CD4-positive, alpha-beta T cell (primary cell): ENCODE results near the gene NAB2. TPM values are rescaled to one million over a fixed set of nuclear protein-coding genes. Genes with fewer than 3 reads are reported as not detected.
"Not testable (repeated sequence)": the region's sequence is repeated elsewhere in the genome, so short reads cannot be mapped to it uniquely, and the experiment has no call there.

Experiments used
- ATAC-seq: fragments of 200-7000 bp; cut with Tn5 transposase; one replicate; pipeline ENCODE4 v1.10.0; 2022; ENCODE audit warnings: mild to moderate bottlenecking; ENCODE audit not compliant: poor library complexity
- CTCF ChIA-PET: fragments of 350-600 bp; sonication (Branson Sonifier 250); formaldehyde crosslinking; loops from one replicate; lab custom pipeline; 2021; ENCODE audit warnings: antibody characterized with exemption, inconsistent platforms; lab: Charles Lee
- POLR2A ChIA-PET: fragments of 350-600 bp; sonication (Branson Sonifier 250); formaldehyde crosslinking; loops from one replicate; lab custom pipeline; 2021; ENCODE audit warnings: antibody characterized with exemption, inconsistent platforms; lab: Charles Lee
- DNase-seq, 14 experiments: peaks; one replicate each; pipeline ENCODE4 v3.0.0-alpha.2; 2013 to 2020; ENCODE audit warnings: mixed read lengths in 2 of 14
- H3K27ac ChIP-seq, 2 donors: one replicate each; pipeline versions ENCODE4 v1.5.1 to v1.7.0; 2013; ENCODE audit warnings: low read length in 2 of 2, low read depth in 1 of 2, mild to moderate bottlenecking in 1 of 2
- H3K27me3 ChIP-seq, 2 experiments: 1 replicate in 1 of 2; 2 replicates in 1 of 2; pipeline versions ENCODE4 v1.6.1 to v1.7.0; 2013; ENCODE audit warnings: low read length in 2 of 2, control low read depth in 1 of 2, mild to moderate bottlenecking in 1 of 2, moderate library complexity in 1 of 2; ENCODE audit not compliant: insufficient read depth in 2 of 2, control insufficient read depth in 1 of 2
- H3K36me3 ChIP-seq: one replicate; pipeline ENCODE4 v1.6.1; 2013; ENCODE audit warnings: low read length, control low read depth; ENCODE audit not compliant: insufficient read depth
- H3K4me1 ChIP-seq: one replicate; pipeline ENCODE4 v1.6.1; 2013; ENCODE audit warnings: low read length, control low read depth; ENCODE audit not compliant: insufficient read depth
- H3K4me3 ChIP-seq: one replicate; pipeline ENCODE4 v1.5.1; 2013; ENCODE audit warnings: mild to moderate bottlenecking, low read length, moderate library complexity
- H3K9me3 ChIP-seq, 2 experiments: 1 replicate in 1 of 2; 2 replicates in 1 of 2; pipeline versions ENCODE4 v1.6.1 to v1.7.0; 2013; ENCODE audit warnings: low read length in 2 of 2, mild to moderate bottlenecking in 2 of 2, control low read depth in 1 of 2, moderate library complexity in 1 of 2; ENCODE audit not compliant: control insufficient read depth in 1 of 2, insufficient read depth in 1 of 2
- H3K27ac Mint-ChIP-seq: one replicate; pipeline ENCODE4 v1.8.0; 2020; ENCODE audit warnings: mixed read lengths
- H3K27me3 Mint-ChIP-seq: one replicate; pipeline ENCODE4 v1.8.0; 2021; ENCODE audit warnings: mixed read lengths
- H3K36me3 Mint-ChIP-seq: one replicate; pipeline ENCODE4 v1.8.0; 2021; ENCODE audit warnings: low read depth, mixed read lengths
- H3K4me1 Mint-ChIP-seq: one replicate; pipeline ENCODE4 v1.8.0; 2021; ENCODE audit warnings: low read depth, mixed read lengths
- H3K4me3 Mint-ChIP-seq: one replicate; pipeline ENCODE4 v1.8.0; 2020; ENCODE audit warnings: mild to moderate bottlenecking, mixed read lengths
- H3K9me3 Mint-ChIP-seq: one replicate; pipeline ENCODE4 v1.8.0; 2020; ENCODE audit warnings: mixed read lengths
- intact Hi-C, 2 experiments: fragments of 100-400 bp; cut with DNase I in 1 of 2; cut with micrococcal nuclease in 1 of 2; formaldehyde crosslinking; loops; one replicate each; pipeline versions ENCODE4 v1.15.1 to v1.9.0; 2023 to 2025; cut with DNase I, micrococcal nuclease
- total RNA-seq, 174 experiments: library from RNA in 2 of 174; stranded (reverse) in 2 of 174; gene quantifications; one replicate each; pipeline ENCODE4 v1.2.3 and lab custom pipeline; 2021 to 2026
- TF ChIP-seq, protein P1 (sequence below): fragments of 200-600 bp; IDR thresholded peaks from one replicate; pipeline ENCODE4 v1.8.0; 2022; ENCODE audit warnings: antibody characterized with exemption, mild to moderate bottlenecking

Gene NAB2
- total RNA-seq, 2 experiments from 2014 or later = 4.8 to 6.1 TPM

DNA sequence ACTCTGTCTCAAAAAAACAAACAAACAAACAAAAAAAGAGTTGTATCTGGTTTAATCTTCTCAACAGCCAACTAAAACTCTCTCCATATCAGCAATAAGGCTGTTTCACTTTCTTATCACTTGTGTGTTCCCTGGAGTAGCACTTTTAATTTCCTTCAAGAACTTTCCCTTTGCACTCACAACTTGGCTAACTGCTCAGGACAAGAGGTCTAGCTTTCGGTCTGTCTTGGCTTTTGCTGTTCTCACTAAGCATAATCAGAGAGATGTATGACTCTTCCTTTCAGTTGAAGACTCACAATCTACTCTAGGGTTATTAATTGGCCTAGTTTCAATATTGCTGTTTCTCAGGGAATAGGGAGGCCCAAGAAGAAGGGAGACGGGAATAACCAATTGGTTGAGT lies 22.7 kb upstream of the NAB2 start:
- peaks cover 43% of the 10 kb centered on the region for H3K4me1 Mint-ChIP-seq
- intact Hi-C loops = loop anchor here in 1 of 2 experiments (5.0 kb wide), 1 partner anchor 309 kb away; no protein-coding TSS in a partner anchor
- peaks cover 19% of the 10 kb centered on the region for H3K4me1 ChIP-seq
- no peaks in the 10 kb centered on the region for H3K27me3 Mint-ChIP-seq
- ChIA-PET CTCF (interaction anchor here (0.9 to 1.6 kb wide), 3 partner anchors 46 to 58 kb away, joined by 4 to 9 read pairs (median 4); partner anchors contain the start of gene STAT6), POLR2A (interaction anchor here (0.6 to 4.8 kb wide), 4 partner anchors 32 to 341 kb away, joined by 3 to 48 read pairs (median 3); partner anchors contain the start of genes LRP1, NACA and STAT6)
- peak overlapping the region; percentile 69 for H3K27ac Mint-ChIP-seq
- no peaks in the 10 kb centered on the region for H3K27me3 ChIP-seq
- H3K27ac ChIP-seq = no peak overlapping the region
- no peak for ATAC-seq
- peaks cover 16% of the 10 kb centered on the region for H3K36me3 ChIP-seq
- DNase-seq = no peak
- H3K9me3 Mint-ChIP-seq = no peaks in the 10 kb centered on the region
- no peak overlapping the region for H3K4me3 Mint-ChIP-seq
- H3K4me3 ChIP-seq = no peak overlapping the region
- H3K36me3 Mint-ChIP-seq = peaks cover 39% of the 10 kb centered on the region
- no peaks in the 10 kb centered on the region for H3K9me3 ChIP-seq
- TF ChIP-seq, protein P1, sequence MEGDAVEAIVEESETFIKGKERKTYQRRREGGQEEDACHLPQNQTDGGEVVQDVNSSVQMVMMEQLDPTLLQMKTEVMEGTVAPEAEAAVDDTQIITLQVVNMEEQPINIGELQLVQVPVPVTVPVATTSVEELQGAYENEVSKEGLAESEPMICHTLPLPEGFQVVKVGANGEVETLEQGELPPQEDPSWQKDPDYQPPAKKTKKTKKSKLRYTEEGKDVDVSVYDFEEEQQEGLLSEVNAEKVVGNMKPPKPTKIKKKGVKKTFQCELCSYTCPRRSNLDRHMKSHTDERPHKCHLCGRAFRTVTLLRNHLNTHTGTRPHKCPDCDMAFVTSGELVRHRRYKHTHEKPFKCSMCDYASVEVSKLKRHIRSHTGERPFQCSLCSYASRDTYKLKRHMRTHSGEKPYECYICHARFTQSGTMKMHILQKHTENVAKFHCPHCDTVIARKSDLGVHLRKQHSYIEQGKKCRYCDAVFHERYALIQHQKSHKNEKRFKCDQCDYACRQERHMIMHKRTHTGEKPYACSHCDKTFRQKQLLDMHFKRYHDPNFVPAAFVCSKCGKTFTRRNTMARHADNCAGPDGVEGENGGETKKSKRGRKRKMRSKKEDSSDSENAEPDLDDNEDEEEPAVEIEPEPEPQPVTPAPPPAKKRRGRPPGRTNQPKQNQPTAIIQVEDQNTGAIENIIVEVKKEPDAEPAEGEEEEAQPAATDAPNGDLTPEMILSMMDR = no peak

DNA sequence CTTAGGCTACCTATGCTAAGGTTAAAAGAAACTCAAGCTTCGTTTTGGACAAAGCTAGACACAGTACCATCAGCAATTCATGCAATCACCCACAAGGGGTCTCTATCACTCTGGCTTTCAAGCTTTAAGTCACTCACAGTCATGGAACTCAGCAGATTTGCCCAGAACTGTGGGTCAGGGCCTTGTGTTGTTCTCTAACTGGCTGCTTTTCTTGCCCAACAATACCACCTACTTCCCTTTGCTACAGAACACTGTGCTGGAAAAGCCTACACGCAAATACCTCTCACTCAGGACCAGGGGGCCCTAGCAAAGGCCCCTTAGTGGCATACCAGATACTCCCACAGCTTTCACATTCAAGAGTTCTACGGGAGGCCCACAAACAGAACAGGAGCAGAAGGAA lies 19.4 kb upstream of the NAB2 start:
- intact Hi-C loops = loop anchor here (1.0 to 5.0 kb wide), 5 partner anchors 17 to 312 kb away; no protein-coding TSS in a partner anchor
- Mint-ChIP-seq H3K27ac (peak overlapping the region; percentile 81), H3K27me3 (no peaks in the 10 kb centered on the region), H3K36me3 (peaks cover 47% of the 10 kb centered on the region), H3K9me3 (no peaks in the 10 kb centered on the region), H3K4me3 (peak overlapping the region; percentile 18), H3K4me1 (peaks cover 31% of the 10 kb centered on the region)
- DNase-seq (peak in 13 of 14 experiments; percentile 20 to 89 (median 51)), ATAC-seq (peak; percentile 99)
- CTCF ChIA-PET = interaction anchor here (0.6 to 6.3 kb wide), 30 partner anchors 10 to 312 kb away, joined by 3 to 141 read pairs (median 4); partner anchors contain the start of genes LRP1, NAB2, NEMP1 and STAT6
- Histone ChIP-seq H3K27me3 (no peaks in the 10 kb centered on the region), H3K27ac (peak overlapping the region; percentile 34 to 38), H3K9me3 (no peaks in the 10 kb centered on the region), H3K4me3 (no peak overlapping the region), H3K4me1 (peaks cover 9% of the 10 kb centered on the region), H3K36me3 (peaks cover 26% of the 10 kb centered on the region)
- POLR2A ChIA-PET = interaction anchor here (0.6 to 8.7 kb wide), 14 partner anchors 9 to 160 kb away, joined by 3 to 244 read pairs (median 4); partner anchors contain the start of genes LRP1, NAB2, NEMP1 and SHMT2
- TF ChIP-seq, protein P1 = peak; percentile 87

DNA sequence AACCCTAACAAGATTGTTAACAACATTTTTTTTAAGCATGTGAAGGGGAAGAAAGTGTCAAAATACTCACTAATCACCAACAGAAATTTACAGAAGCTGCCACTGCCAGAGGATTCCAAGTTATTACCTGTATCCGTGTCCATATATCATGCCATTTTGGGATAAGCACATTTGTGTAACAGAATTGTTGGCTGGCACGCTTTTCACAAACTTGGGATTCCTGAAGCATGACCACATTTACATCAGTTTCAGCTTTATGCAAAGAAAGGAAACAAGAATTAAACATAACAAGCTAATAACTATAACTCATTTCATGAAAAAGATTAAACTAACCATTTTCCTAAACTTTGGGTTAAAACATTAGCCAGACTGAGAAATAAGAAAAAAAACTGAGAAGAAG lies 16.3 kb upstream of the NAB2 start:
- Histone ChIP-seq H3K4me3 (no peak overlapping the region), H3K9me3 (no peaks in the 10 kb centered on the region), H3K27me3 (no peaks in the 10 kb centered on the region), H3K4me1 (peaks cover 19% of the 10 kb centered on the region), H3K27ac (no peak overlapping the region), H3K36me3 (peaks cover 29% of the 10 kb centered on the region)
- Mint-ChIP-seq H3K27ac (peak overlapping the region; percentile 69), H3K27me3 (no peaks in the 10 kb centered on the region), H3K36me3 (peaks cover 34% of the 10 kb centered on the region), H3K4me3 (no peak overlapping the region), H3K4me1 (peaks cover 25% of the 10 kb centered on the region), H3K9me3 (no peaks in the 10 kb centered on the region)
- no peak for ATAC-seq
- POLR2A ChIA-PET = interaction anchor here (1.5 to 8.7 kb wide), 2 partner anchors 8 to 38 kb away, joined by 3 to 244 read pairs; partner anchors contain the start of gene STAT6
- CTCF ChIA-PET = interaction anchor here (0.6 to 6.3 kb wide), 3 partner anchors 19 to 559 kb away, joined by 3 to 141 read pairs (median 67); partner anchors contain the start of genes NAB2 and STAT6
- TF ChIP-seq, protein P1 = no peak
- intact Hi-C loops = no loop called here
- no peak for DNase-seq

DNA sequence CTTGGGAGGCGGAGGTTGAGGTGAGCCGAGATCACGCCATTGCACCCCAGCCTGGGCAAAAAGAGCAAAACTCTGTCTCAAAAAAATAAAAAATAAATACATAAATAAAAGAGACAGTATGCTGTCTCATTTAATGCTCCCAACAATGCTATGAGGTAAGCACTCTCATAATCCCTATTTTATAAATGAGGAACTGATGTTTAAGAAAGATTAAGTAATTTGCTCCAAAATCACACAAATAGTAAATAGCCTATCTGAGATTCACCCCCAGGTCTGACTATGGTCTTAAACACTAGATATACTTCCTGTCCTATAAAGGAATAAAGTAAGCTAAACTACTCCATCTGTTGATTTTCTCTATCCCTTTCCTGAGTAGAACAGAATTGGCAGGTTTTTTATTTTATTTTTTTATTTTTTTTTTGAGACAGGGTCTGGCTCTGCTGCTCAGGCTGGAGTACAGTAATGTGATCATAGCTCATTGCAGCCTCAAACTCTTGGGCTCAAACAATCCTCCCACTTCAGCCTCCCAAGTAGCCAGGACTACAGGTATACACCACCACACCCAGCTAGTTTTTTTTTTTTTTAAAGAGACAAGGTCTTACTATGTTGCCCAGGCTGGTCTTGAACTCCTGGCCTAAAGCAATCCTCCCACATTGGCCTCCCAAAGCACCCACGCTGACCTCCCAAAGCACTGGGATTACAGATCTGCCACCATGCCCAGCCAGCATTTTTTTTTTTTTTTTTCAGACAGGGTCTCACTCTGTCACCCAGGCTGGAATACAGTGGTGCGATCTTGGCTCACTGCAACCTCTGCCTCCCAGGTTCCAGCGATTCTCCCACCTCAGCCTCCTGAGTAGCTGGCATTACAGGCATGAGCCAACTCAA lies 15.1 kb upstream of the NAB2 start:
- not testable (repeated sequence) for H3K27ac Mint-ChIP-seq

More for the DNA sequence above, 15.1 kb upstream of the NAB2 start:
- H3K36me3 Mint-ChIP-seq = peaks cover 37% of the 10 kb centered on the region
- H3K9me3 Mint-ChIP-seq, intact Hi-C loops, DNase-seq, H3K4me3 ChIP-seq, H3K4me3 Mint-ChIP-seq, H3K27ac ChIP-seq, H3K9me3 ChIP-seq, H3K27me3 Mint-ChIP-seq, ATAC-seq, H3K27me3 ChIP-seq: not testable (repeated sequence)
- CTCF ChIA-PET = interaction anchor here (1.9 to 6.3 kb wide), 2 partner anchors 19 to 37 kb away, joined by 7 to 141 read pairs; partner anchors contain the start of gene STAT6
- H3K4me1 ChIP-seq = peaks cover 27% of the 10 kb centered on the region
- H3K36me3 ChIP-seq = peaks cover 29% of the 10 kb centered on the region
- POLR2A ChIA-PET = interaction anchor here (0.9 to 8.7 kb wide), 5 partner anchors 8 to 37 kb away, joined by 3 to 244 read pairs (median 5); partner anchors contain the start of genes NAB2 and STAT6
- peaks cover 36% of the 10 kb centered on the region for H3K4me1 Mint-ChIP-seq
